HCT116 (cell line): ENCODE data around the gene KRT5. TPM values are rescaled to one million over a fixed set of nuclear protein-coding genes. Genes with fewer than 3 reads are reported as not detected.

Source experiments
- ATAC-seq: fragments of 200-7000 bp; cut with Tn5 transposase; 2 replicates; pipeline ENCODE4 v1.9.1; 2020; ENCODE audit warnings: mild to moderate bottlenecking, moderate library complexity
- BruUV-seq: library from RNA; stranded (reverse); fragments of 400-500 nt; replicated peaks from 2 replicates; lab custom pipeline; 2021; lab: Mats Ljungman, UMichigan
- CTCF ChIA-PET: fragments of 300-600 bp; sonication (Branson Sonifier 250); formaldehyde crosslinking; loops from one replicate; lab custom pipeline; 2021; ENCODE audit warnings: antibody characterized with exemption; lab: Charles Lee
- POLR2A ChIA-PET: fragments of 300-600, 350-600 bp; sonication (Branson Sonifier 250); formaldehyde crosslinking; loops from one replicate; lab custom pipeline; 2021; ENCODE audit warnings: antibody characterized with exemption; lab: Charles Lee
- RAD21 ChIA-PET, 2 experiments: fragments of 300-600 bp; sonication (Branson Sonifier 250); formaldehyde crosslinking; loops; one replicate each; lab custom pipeline; 2023; ENCODE audit warnings: low total read pairs in 2 of 2; ENCODE audit not compliant: uncharacterized antibody in 2 of 2, unreplicated experiment in 2 of 2, low non-redundant PET in 1 of 2; lab: Charles Lee
- DNase-seq: peaks from one replicate; pipeline ENCODE4 v3.0.0-alpha.2; 2010; ENCODE audit warnings: low read depth, low spot score
- H2AFZ ChIP-seq: fragments of 200-600 bp; shearing (Covaris generic), sonication (generic); 2 replicates; pipeline ENCODE4 v1.6.1; 2017; ENCODE audit warnings: low read depth, mixed run types, mixed read lengths, antibody characterized with exemption, low read length; ENCODE audit not compliant: poor library complexity, severe bottlenecking
- H3K27ac ChIP-seq: 2 replicates; pipeline ENCODE4 v1.5.1; 2012; ENCODE audit warnings: low read depth, low read length
- H3K27me3 ChIP-seq: fragments of 200-600 bp; sonication (generic); 2 replicates; pipeline ENCODE4 v1.6.1; 2016; ENCODE audit warnings: mixed run types, low read length, mixed read lengths; ENCODE audit not compliant: insufficient read depth
- H3K36me3 ChIP-seq, 2 experiments: fragments of 200-500 bp in 1 of 2; fragments of 200-600 bp in 1 of 2; sonication (Bioruptor generic) in 1 of 2; sonication (generic) in 1 of 2; 2 replicates each; pipeline versions ENCODE4 v1.5.1 to v1.6.1; 2014 to 2016; ENCODE audit warnings: low read length in 2 of 2, inconsistent platforms in 1 of 2, mixed read lengths in 1 of 2, mixed run types in 1 of 2; ENCODE audit not compliant: insufficient read depth in 2 of 2, control insufficient read depth in 1 of 2
- H3K4me1 ChIP-seq, 2 experiments: fragments of 200-600 bp in 1 of 2; sonication (generic) in 1 of 2; 2 replicates each; pipeline versions ENCODE4 v1.5.1 to v1.6.1; 2012 to 2017; ENCODE audit warnings: low read length in 2 of 2, inconsistent platforms in 1 of 2, mild to moderate bottlenecking in 1 of 2, mixed read lengths in 1 of 2, mixed run types in 1 of 2, moderate library complexity in 1 of 2; ENCODE audit not compliant: insufficient read depth in 2 of 2, control insufficient read depth in 1 of 2
- H3K4me2 ChIP-seq: fragments of 200-600 bp; sonication (generic); 2 replicates; pipeline ENCODE4 v1.6.1; 2017; ENCODE audit warnings: mixed run types, low read length, mixed read lengths
- H3K4me3 ChIP-seq, 2 experiments: fragments of 200-600 bp in 1 of 2; sonication (generic) in 1 of 2; replicated peaks in 1 of 2; 2 replicates each; pipeline ENCODE4 v1.5.1; 2011 to 2016; ENCODE audit warnings: low read length in 2 of 2, control low read depth in 1 of 2, low read depth in 1 of 2, mild to moderate bottlenecking in 1 of 2, mixed read lengths in 1 of 2, mixed run types in 1 of 2
- H3K79me2 ChIP-seq: fragments of 200-600 bp; sonication (generic); 2 replicates; pipeline ENCODE4 v1.6.1; 2017; ENCODE audit warnings: mild to moderate bottlenecking, mixed run types, low read length, moderate library complexity, mixed read lengths; ENCODE audit not compliant: insufficient read depth
- H3K9ac ChIP-seq: fragments of 200-600 bp; sonication (generic); 2 replicates; pipeline ENCODE4 v1.6.1; 2016; ENCODE audit warnings: low read length, mixed read lengths
- H3K9me2 ChIP-seq: fragments of 200-600 bp; sonication (generic), shearing (Covaris generic); 2 replicates; pipeline ENCODE4 v1.6.1; 2017; ENCODE audit warnings: mixed run types, mild to moderate bottlenecking, moderate library complexity; ENCODE audit not compliant: insufficient read depth
- H3K9me3 ChIP-seq, 2 experiments: fragments of 200-500 bp in 1 of 2; fragments of 200-600 bp in 1 of 2; sonication (Bioruptor generic) in 1 of 2; sonication (generic) in 1 of 2; 2 replicates each; pipeline ENCODE4 v1.6.1; 2014 to 2017; ENCODE audit warnings: low read length in 2 of 2, mixed read lengths in 2 of 2, inconsistent platforms in 1 of 2, low read depth in 1 of 2, mild to moderate bottlenecking in 1 of 2, mixed run types in 1 of 2, moderate library complexity in 1 of 2; ENCODE audit not compliant: control insufficient read depth in 1 of 2, insufficient read depth in 1 of 2
- H4K20me1 ChIP-seq: fragments of 200-600 bp; sonication (generic), shearing (Covaris generic); 2 replicates; pipeline ENCODE4 v1.6.1; 2017; ENCODE audit warnings: mixed run types, mild to moderate bottlenecking, moderate library complexity; ENCODE audit not compliant: insufficient read depth
- ATF3 ChIP-seq: IDR thresholded peaks from 2 replicates; pipeline ENCODE4 v1.6.1; 2012
- CEBPB ChIP-seq: IDR thresholded peaks from 2 replicates; pipeline ENCODE4 v1.6.1; 2012; ENCODE audit warnings: low read depth
- EGR1 ChIP-seq: IDR thresholded peaks from 2 replicates; pipeline ENCODE4 v1.6.1; 2012; ENCODE audit warnings: low read depth
- ELF1 ChIP-seq: IDR thresholded peaks from 2 replicates; pipeline ENCODE4 v1.6.1; 2012; ENCODE audit warnings: low read depth, borderline replicate concordance
- EZH2 ChIP-seq: fragments of 200-600 bp; sonication (generic); IDR thresholded peaks from 2 replicates; pipeline ENCODE4 v1.6.1; 2017; ENCODE audit warnings: antibody characterized with exemption, mixed run types
- EZH2phosphoT487 ChIP-seq: fragments of 200-600 bp; IDR thresholded peaks from 2 replicates; pipeline ENCODE4 v1.6.1; 2018; ENCODE audit warnings: antibody characterized with exemption, borderline replicate concordance
- MAX ChIP-seq: IDR thresholded peaks from 2 replicates; pipeline ENCODE4 v1.6.1; 2012
- POLR2A ChIP-seq: IDR thresholded peaks from 2 replicates; pipeline ENCODE4 v1.7.0; 2011; ENCODE audit warnings: borderline replicate concordance; ENCODE audit not compliant: insufficient read depth, insufficient read length; ENCODE audit errors: extremely low read depth
- POLR2AphosphoS5 ChIP-seq: IDR thresholded peaks from 2 replicates; pipeline ENCODE4 v1.6.1; 2011; ENCODE audit warnings: mild to moderate bottlenecking, low read depth, low read length, moderate library complexity
- RAD21 ChIP-seq: IDR thresholded peaks from 2 replicates; pipeline ENCODE4 v1.6.1; 2012; ENCODE audit warnings: low read depth, mild to moderate bottlenecking
- REST ChIP-seq: IDR thresholded peaks from 2 replicates; pipeline ENCODE4 v1.6.1; 2012; ENCODE audit warnings: low read depth
- SP1 ChIP-seq: IDR thresholded peaks from 2 replicates; pipeline ENCODE4 v1.6.1; 2012; ENCODE audit warnings: low read depth
- SRF ChIP-seq: IDR thresholded peaks from 2 replicates; pipeline ENCODE4 v1.6.1; 2012; ENCODE audit warnings: low read depth
- TCF7L2 ChIP-seq: IDR thresholded peaks from 2 replicates; pipeline ENCODE4 v1.7.0; 2011; ENCODE audit warnings: borderline replicate concordance, inconsistent platforms; ENCODE audit not compliant: insufficient read depth, insufficient read length; ENCODE audit errors: extremely low read depth
- YY1 ChIP-seq: IDR thresholded peaks from 2 replicates; pipeline ENCODE4 v1.6.1; 2011; ENCODE audit warnings: low read length, low read depth, moderate library complexity, mild to moderate bottlenecking; ENCODE audit not compliant: insufficient replicate concordance; ENCODE audit errors: extremely low read depth
- ZBTB33 ChIP-seq: IDR thresholded peaks from 2 replicates; pipeline ENCODE4 v1.6.1; 2011; ENCODE audit warnings: mild to moderate bottlenecking, low read length, moderate library complexity; ENCODE audit not compliant: insufficient replicate concordance; ENCODE audit errors: extremely low read depth
- ZNF274 ChIP-seq: fragments of 200-500 bp; sonication (Bioruptor generic); IDR thresholded peaks from 2 replicates; pipeline ENCODE4 v1.6.1; 2014; ENCODE audit warnings: mild to moderate bottlenecking, low read depth, low read length, inconsistent platforms
- intact Hi-C: fragments of 100-400 bp; cut with micrococcal nuclease; formaldehyde crosslinking; loops from 2 replicates; pipeline ENCODE4 v1.10.0; 2022
- total RNA-seq: library from RNA; stranded (reverse); gene quantifications from one replicate; pipeline ENCODE4 v1.2.1, GENCODE V29; 2021; ENCODE audit not compliant: unreplicated experiment

The KRT5 gene
- total RNA-seq, 1 experiment from 2014 or later: 0.44 TPM

- ChIA-PET POLR2A (no interaction called here), RAD21 (no interaction called here), CTCF (no interaction called here)
- Histone ChIP-seq H3K79me2 (no peaks in the 10 kb centered on the region), H3K27ac (no peak within 1 kb of the TSS), H3K4me1 (no peaks in the 10 kb centered on the region), H4K20me1 (no peaks in the 10 kb centered on the region), H3K9me2 (no peaks in the 10 kb centered on the region), H3K9me3 (no peaks in the 10 kb centered on the region), H3K27me3 (no peaks in the 10 kb centered on the region), H3K9ac (no peak within 1 kb of the TSS), H2AFZ (no peak within 1 kb of the TSS), H3K4me2 (no peak within 1 kb of the TSS), H3K36me3 (no peaks in the 10 kb centered on the region), H3K4me3 (no peak within 1 kb of the TSS)
- TF ChIP-seq ATF3 (no peak), ZNF274 (no peak), ELF1 (no peak), EZH2 (no peak), RAD21 (no peak), EGR1 (no peak), SP1 (no peak), SRF (no peak), ZBTB33 (no peak), TCF7L2 (no peak), REST (no peak), EZH2phosphoT487 (no peak), YY1 (no peak), MAX (no peak), POLR2AphosphoS5 (no peak), POLR2A (no peak), CEBPB (no peak)
- ATAC-seq (no peak), DNase-seq (no peak)
- intact Hi-C loops: no loop called here
- no TSS peak for BruUV-seq
Measured at GRCh38 chr12:52473768-52474167, 46.4 kb downstream of the KRT5 start, which contains the start of gene KRT6C. Gene KRT6C, minus strand, starts transcription at chr12:52473805. Its CDS starts 68 bp downstream, at chr12:52473737.
